Brain microvascular endothelial cell (primary cell): Measurements from ENCODE around the gene ESRRG.
A peak's percentile ranks its signal among the peaks of the same experiment; 100 is the strongest.

ENCODE experiments used
- DNase-seq: peaks from one replicate; pipeline ENCODE4 v3.0.0-alpha.2; 2020
- H3K27ac ChIP-seq: fragments of 250-450 bp; sonication (Bioruptor Pico); 2 replicates; pipeline ENCODE4 v1.5.1; 2020; ENCODE audit warnings: mild to moderate bottlenecking, moderate library complexity
- H3K27me3 ChIP-seq: fragments of 250-450 bp; sonication (Bioruptor Pico); replicated peaks from 2 replicates; pipeline ENCODE4 v1.5.1; 2020; ENCODE audit warnings: mild to moderate bottlenecking
- H3K36me3 ChIP-seq: fragments of 250-450 bp; sonication (Bioruptor Pico); replicated peaks from 2 replicates; pipeline ENCODE4 v1.5.1; 2020; ENCODE audit warnings: mild to moderate bottlenecking
- H3K4me3 ChIP-seq: 2 replicates; pipeline ENCODE4 v1.5.1; 2011; ENCODE audit warnings: low read depth, mild to moderate bottlenecking, control low read depth, low read length, moderate library complexity
- CTCF ChIP-seq: IDR thresholded peaks from 2 replicates; pipeline ENCODE4 v1.5.1; 2011; ENCODE audit warnings: low read depth, mild to moderate bottlenecking, moderate library complexity, low read length, control low read depth, inconsistent platforms; ENCODE audit errors: missing control alignments
- in situ Hi-C: cut with HindIII; loops from 2 replicates; pipeline ENCODE4 v1.10.0; 2017; ENCODE audit warnings: low sequenced_read_pairs, low pct_ligation_motif_present

ESRRG gene

GRCh38 chr1:216757110-216757509 lies 33.9 kb upstream of the ESRRG start:
- Histone ChIP-seq H3K27ac (no peak overlapping the region), H3K4me3 (no peak overlapping the region), H3K27me3 (no peaks in the 10 kb centered on the region), H3K36me3 (no peaks in the 10 kb centered on the region)
- in situ Hi-C loops: no loop called here
- DNase-seq: no peak
- TF ChIP-seq CTCF: no peak

GRCh38 chr1:216750961-216751360 lies 27.7 kb upstream of the ESRRG start:
- no peak overlapping the region for H3K27ac ChIP-seq
- no peaks in the 10 kb centered on the region for H3K36me3 ChIP-seq
- no peaks in the 10 kb centered on the region for H3K27me3 ChIP-seq
- no peak for DNase-seq
- H3K4me3 ChIP-seq: no peak overlapping the region
- TF ChIP-seq CTCF: no peak
- in situ Hi-C loops: no loop called here

- Histone ChIP-seq H3K27me3 (no peaks in the 10 kb centered on the region), H3K36me3 (no peaks in the 10 kb centered on the region), H3K27ac (no peak overlapping the region), H3K4me3 (no peak overlapping the region)
- in situ Hi-C loops: no loop called here
- DNase-seq: peak; percentile 45
- peak; percentile 78 for TF ChIP-seq CTCF
These were observed 26.9 kb upstream of the ESRRG start for GRCh38 chr1:216750031-216750627.

GRCh38 chr1:216749232-216749631 lies 26.0 kb upstream of the ESRRG start:
- DNase-seq: no peak
- no peaks in the 10 kb centered on the region for H3K27me3 ChIP-seq
- no peak for TF ChIP-seq CTCF
- no peak overlapping the region for H3K4me3 ChIP-seq
- H3K36me3 ChIP-seq: no peaks in the 10 kb centered on the region
- in situ Hi-C loops: no loop called here
- no peak overlapping the region for H3K27ac ChIP-seq

GRCh38 chr1:216742625-216743024 lies 19.4 kb upstream of the ESRRG start:
- in situ Hi-C loops: no loop called here
- Histone ChIP-seq H3K27me3 (no peaks in the 10 kb centered on the region), H3K36me3 (no peaks in the 10 kb centered on the region), H3K27ac (no peak overlapping the region), H3K4me3 (no peak overlapping the region)
- TF ChIP-seq CTCF: peak; percentile 40
- DNase-seq: no peak

GRCh38 chr1:216740331-216740730 lies 17.1 kb upstream of the ESRRG start:
- Histone ChIP-seq H3K36me3 (no peaks in the 10 kb centered on the region), H3K4me3 (no peak overlapping the region), H3K27me3 (no peaks in the 10 kb centered on the region), H3K27ac (no peak overlapping the region)
- no peak for TF ChIP-seq CTCF
- in situ Hi-C loops: no loop called here
- DNase-seq: no peak
